ENCODE measurements around the gene FNDC4. TPM values are rescaled to one million over a fixed set of nuclear protein-coding genes. Genes with fewer than 3 reads are reported as not detected.

Gene FNDC4
- total and polyA plus RNA-seq, 4 experiments from 2014 or later, result 0.11 TPM; not detected in 3

DNA sequence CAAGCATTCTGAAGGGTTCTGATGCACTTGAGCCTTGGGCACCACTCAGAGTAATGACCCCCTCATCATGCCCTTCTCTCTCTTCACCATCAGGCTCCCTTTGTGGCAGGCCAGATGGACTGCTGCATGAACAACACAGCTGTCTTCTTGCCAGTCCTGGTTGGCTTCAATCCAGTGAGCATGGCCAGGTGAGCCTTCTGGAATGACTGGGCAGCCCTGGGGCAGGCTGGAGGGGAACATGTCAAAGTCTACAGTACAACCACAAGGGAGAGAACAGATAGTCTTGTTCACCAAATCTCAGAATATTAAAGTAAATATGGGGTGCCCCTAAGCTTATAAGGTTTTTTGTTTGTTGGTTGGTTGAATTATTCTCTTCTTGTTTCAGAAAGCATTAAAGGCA lies 6.0 kb upstream of the FNDC4 start:
- Histone ChIP-seq H3K4me3 (ENCODE audit: low read length in 2 of 2) (no peak overlapping the region), H3K27ac (ENCODE audit: low read depth, low read length) (no peak overlapping the region), H3K9me3 (ENCODE audit: control insufficient read depth in 1 of 2, low read length in 2 of 2) (no peaks in the 10 kb centered on the region), H3K4me1 (ENCODE audit: insufficient read depth, low read length) (no peaks in the 10 kb centered on the region), H3K36me3 (ENCODE audit: insufficient read depth, low read length) (no peaks in the 10 kb centered on the region), H3K27me3 (ENCODE audit: insufficient read depth, low read length) (peaks cover 14% of the 10 kb centered on the region)
- ChIA-PET POLR2A (ENCODE audit: partially characterized antibody) (no interaction called here), CTCF (ENCODE audit: partially characterized antibody) (no interaction called here)
- H3K36me3 Mint-ChIP-seq, result no peaks in the 10 kb centered on the region
- peaks cover 21 to 24% of the 10 kb centered on the region in 2 donors for H3K27me3 Mint-ChIP-seq
- intact Hi-C loops (cut with micrococcal nuclease), result no loop called here
- H3K4me3 Mint-ChIP-seq, result no peak overlapping the region
- H3K9me3 Mint-ChIP-seq, result no peaks in the 10 kb centered on the region
- H3K4me1 Mint-ChIP-seq, result peaks cover 0 to 2% (median 0%) of the 10 kb centered on the region in 4 donors
- DNase-seq, result no peak
- no peak overlapping the region for H3K27ac Mint-ChIP-seq

GRCh38 chr2:27498975-27499374 lies 4.0 kb upstream of the FNDC4 start:
- intact Hi-C loops (cut with micrococcal nuclease), result no loop called here
- POLR2A ChIA-PET (ENCODE audit: partially characterized antibody), result no interaction called here
- peaks cover 31 to 32% of the 10 kb centered on the region in 2 donors for H3K27me3 Mint-ChIP-seq
- H3K36me3 Mint-ChIP-seq, result no peaks in the 10 kb centered on the region
- Histone ChIP-seq H3K27me3 (ENCODE audit: insufficient read depth, low read length) (peaks cover 31% of the 10 kb centered on the region), H3K4me3 (ENCODE audit: low read length in 2 of 2) (no peak overlapping the region), H3K9me3 (ENCODE audit: control insufficient read depth in 1 of 2, low read length in 2 of 2) (no peaks in the 10 kb centered on the region), H3K27ac (ENCODE audit: low read depth, low read length) (no peak overlapping the region), H3K36me3 (ENCODE audit: insufficient read depth, low read length) (no peaks in the 10 kb centered on the region), H3K4me1 (ENCODE audit: insufficient read depth, low read length) (peaks cover 11% of the 10 kb centered on the region)
- H3K27ac Mint-ChIP-seq, result no peak overlapping the region
- CTCF ChIA-PET (ENCODE audit: partially characterized antibody), result no interaction called here
- no peak overlapping the region for H3K4me3 Mint-ChIP-seq
- H3K9me3 Mint-ChIP-seq, result no peaks in the 10 kb centered on the region
- H3K4me1 Mint-ChIP-seq, result peaks cover 2 to 11% (median 7%) of the 10 kb centered on the region in 4 donors
- DNase-seq, result no peak

GRCh38 chr2:27497288-27497627 lies 2.3 kb upstream of the FNDC4 start:
- Mint-ChIP-seq H3K36me3 (no peaks in the 10 kb centered on the region), H3K9me3 (no peaks in the 10 kb centered on the region), H3K4me3 (peak overlapping the region in 2 of 8 donors; percentile 27 to 52), H3K27ac (peak overlapping the region in 1 of 7 donors; percentile 23), H3K27me3 (peaks cover 35 to 36% of the 10 kb centered on the region in 2 donors), H3K4me1 (peaks cover 2 to 13% (median 8%) of the 10 kb centered on the region in 4 donors)
- intact Hi-C loops (cut with micrococcal nuclease), result no loop called here
- Histone ChIP-seq H3K27me3 (ENCODE audit: insufficient read depth, low read length) (peaks cover 31% of the 10 kb centered on the region), H3K9me3 (ENCODE audit: control insufficient read depth in 1 of 2, low read length in 2 of 2) (no peaks in the 10 kb centered on the region), H3K4me3 (ENCODE audit: low read length in 2 of 2) (no peak overlapping the region), H3K27ac (ENCODE audit: low read depth, low read length) (no peak overlapping the region), H3K36me3 (ENCODE audit: insufficient read depth, low read length) (no peaks in the 10 kb centered on the region), H3K4me1 (ENCODE audit: insufficient read depth, low read length) (peaks cover 11% of the 10 kb centered on the region)
- POLR2A ChIA-PET (ENCODE audit: partially characterized antibody), result no interaction called here
- no peak for DNase-seq
- CTCF ChIA-PET (ENCODE audit: partially characterized antibody), result no interaction called here

GRCh38 chr2:27496357-27497287 lies 1.6 kb upstream of the FNDC4 start, which contains the start of gene GCKR:
TSS of gene GCKR (plus strand) at chr2:27496839. CDS start at chr2:27496905, 66 bp downstream.
- Mint-ChIP-seq H3K27ac (peak within 1 kb of the TSS in 4 of 7 donors; percentile 1 to 74 (median 14)), H3K27me3 (peaks cover 35 to 36% of the 10 kb centered on the region in 2 donors), H3K36me3 (no peaks in the 10 kb centered on the region), H3K4me1 (peaks cover 2 to 13% (median 8%) of the 10 kb centered on the region in 4 donors), H3K4me3 (peak within 1 kb of the TSS; percentile 44 to 84 (median 72)), H3K9me3 (no peaks in the 10 kb centered on the region)
- peaks cover 11% of the 10 kb centered on the region for H3K4me1 ChIP-seq (ENCODE audit: insufficient read depth, low read length)
- H3K36me3 ChIP-seq (ENCODE audit: insufficient read depth, low read length), result no peaks in the 10 kb centered on the region
- H3K27ac ChIP-seq (ENCODE audit: low read depth, low read length), result no peak within 1 kb of the TSS
- peaks cover 31% of the 10 kb centered on the region for H3K27me3 ChIP-seq (ENCODE audit: insufficient read depth, low read length)
- intact Hi-C loops (cut with micrococcal nuclease), result no loop called here
- H3K9me3 ChIP-seq (ENCODE audit: control insufficient read depth in 1 of 2, low read length in 2 of 2), result no peaks in the 10 kb centered on the region
- ChIA-PET CTCF (ENCODE audit: partially characterized antibody) (no interaction called here), POLR2A (ENCODE audit: partially characterized antibody) (interaction anchor here (1.3 kb wide), 1 partner anchor 69 kb away, joined by 3 read pairs; no protein-coding TSS in a partner anchor)
- no peak for DNase-seq
- no peak within 1 kb of the TSS for H3K4me3 ChIP-seq (ENCODE audit: low read length in 2 of 2)

DNA sequence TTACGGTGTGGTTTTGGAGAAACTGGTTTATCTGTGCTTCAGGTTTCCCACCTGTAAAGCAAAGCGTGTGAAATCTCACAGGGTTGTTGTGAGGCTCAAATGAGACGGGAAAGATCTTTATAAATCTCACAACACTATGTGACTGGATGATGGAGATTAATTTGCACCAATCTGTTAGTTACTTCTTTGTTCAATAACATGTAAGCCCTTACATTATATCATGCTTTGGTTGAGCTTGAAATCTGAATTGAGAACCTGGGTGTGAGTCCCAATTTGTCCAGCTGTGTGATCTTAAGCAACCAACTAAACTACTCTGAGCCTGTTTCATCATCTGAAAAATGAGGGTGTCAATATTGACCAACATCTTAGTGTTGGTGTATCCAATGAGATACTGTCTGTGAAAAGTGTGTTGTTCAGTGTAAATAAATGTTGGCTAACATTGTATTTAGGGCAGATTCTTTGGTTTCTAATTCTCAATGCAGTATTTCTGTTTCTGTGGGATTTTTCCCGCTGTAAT lies 898 bp upstream of the FNDC4 start:
- ChIA-PET POLR2A (ENCODE audit: partially characterized antibody) (interaction anchor here (1.3 kb wide), 1 partner anchor 68 kb away, joined by 3 read pairs; no protein-coding TSS in a partner anchor), CTCF (ENCODE audit: partially characterized antibody) (no interaction called here)

GRCh38 chr2:27494284-27494943 lies 586 bp downstream of the FNDC4 start:
- Mint-ChIP-seq H3K36me3 (no peaks in the 10 kb centered on the region), H3K4me3 (peak overlapping the region in 7 of 8 donors; percentile 25 to 64 (median 54))
- POLR2A ChIA-PET (ENCODE audit: partially characterized antibody), result interaction anchor here (0.6 kb wide), 1 partner anchor 68 kb away, joined by 3 read pairs; no protein-coding TSS in a partner anchor

More for the DNA sequence above, 898 bp upstream of the FNDC4 start:
- Mint-ChIP-seq H3K36me3 (no peaks in the 10 kb centered on the region), H3K9me3 (no peaks in the 10 kb centered on the region), H3K27ac (peak overlapping the region in 3 of 7 donors; percentile 1 to 74 (median 4)), H3K27me3 (peaks cover 35 to 36% of the 10 kb centered on the region in 2 donors), H3K4me3 (peak overlapping the region; percentile 44 to 84 (median 72)), H3K4me1 (peaks cover 2 to 13% (median 8%) of the 10 kb centered on the region in 4 donors)
- peaks cover 31% of the 10 kb centered on the region for H3K27me3 ChIP-seq (ENCODE audit: insufficient read depth, low read length)
- H3K4me3 ChIP-seq (ENCODE audit: low read length in 2 of 2), result no peak overlapping the region
- H3K9me3 ChIP-seq (ENCODE audit: control insufficient read depth in 1 of 2, low read length in 2 of 2), result no peaks in the 10 kb centered on the region
- intact Hi-C loops (cut with micrococcal nuclease), result no loop called here
- H3K36me3 ChIP-seq (ENCODE audit: insufficient read depth, low read length), result no peaks in the 10 kb centered on the region
- no peak for DNase-seq
- no peak overlapping the region for H3K27ac ChIP-seq (ENCODE audit: low read depth, low read length)
- H3K4me1 ChIP-seq (ENCODE audit: insufficient read depth, low read length), result peaks cover 11% of the 10 kb centered on the region

GRCh38 chr2:27493948-27494283 lies 1.1 kb downstream of the FNDC4 start:
- POLR2A ChIA-PET (ENCODE audit: partially characterized antibody), result no interaction called here
- Histone ChIP-seq H3K9me3 (ENCODE audit: control insufficient read depth in 1 of 2, low read length in 2 of 2) (no peaks in the 10 kb centered on the region), H3K27ac (ENCODE audit: low read depth, low read length) (no peak overlapping the region), H3K36me3 (ENCODE audit: insufficient read depth, low read length) (no peaks in the 10 kb centered on the region), H3K27me3 (ENCODE audit: insufficient read depth, low read length) (peaks cover 31% of the 10 kb centered on the region), H3K4me1 (ENCODE audit: insufficient read depth, low read length) (peaks cover 22% of the 10 kb centered on the region), H3K4me3 (ENCODE audit: low read length in 2 of 2) (no peak overlapping the region)
- CTCF ChIA-PET (ENCODE audit: partially characterized antibody), result interaction anchor here (0.9 kb wide), 1 partner anchor 191 kb away, joined by 3 read pairs; no protein-coding TSS in a partner anchor
- DNase-seq, result no peak
- Mint-ChIP-seq H3K9me3 (no peaks in the 10 kb centered on the region), H3K4me1 (peaks cover 9 to 29% (median 21%) of the 10 kb centered on the region in 4 donors), H3K27me3 (peaks cover 31 to 33% of the 10 kb centered on the region in 2 donors), H3K4me3 (peak overlapping the region; percentile 25 to 64 (median 54)), H3K36me3 (no peaks in the 10 kb centered on the region), H3K27ac (peak overlapping the region in 2 of 7 donors; percentile 32 to 44)
- intact Hi-C loops (cut with micrococcal nuclease), result no loop called here

More at GRCh38 chr2:27494284-27494943, 586 bp downstream of the FNDC4 start:
- Histone ChIP-seq H3K9me3 (ENCODE audit: control insufficient read depth in 1 of 2, low read length in 2 of 2) (no peaks in the 10 kb centered on the region), H3K27ac (ENCODE audit: low read depth, low read length) (no peak overlapping the region), H3K27me3 (ENCODE audit: insufficient read depth, low read length) (peaks cover 31% of the 10 kb centered on the region), H3K4me3 (ENCODE audit: low read length in 2 of 2) (no peak overlapping the region), H3K36me3 (ENCODE audit: insufficient read depth, low read length) (no peaks in the 10 kb centered on the region), H3K4me1 (ENCODE audit: insufficient read depth, low read length) (peaks cover 17% of the 10 kb centered on the region)
- peak overlapping the region in 2 of 7 donors; percentile 3 to 25 for H3K27ac Mint-ChIP-seq
- H3K9me3 Mint-ChIP-seq, result no peaks in the 10 kb centered on the region
- DNase-seq, result no peak
- intact Hi-C loops (cut with micrococcal nuclease), result no loop called here
- CTCF ChIA-PET (ENCODE audit: partially characterized antibody), result interaction anchor here (0.9 kb wide), 1 partner anchor 191 kb away, joined by 3 read pairs; no protein-coding TSS in a partner anchor
- peaks cover 34 to 36% of the 10 kb centered on the region in 2 donors for H3K27me3 Mint-ChIP-seq
- H3K4me1 Mint-ChIP-seq, result peaks cover 7 to 24% (median 17%) of the 10 kb centered on the region in 4 donors
